NOMO-1 (cell line): ENCODE results near the gene LRRC8A.
"Not testable (repeated sequence)": the region's sequence is repeated elsewhere in the genome, so short reads cannot be mapped to it uniquely, and the experiment has no call there.

Experiments used
- DNase-seq, 2 experiments: peaks; one replicate each; lab custom pipeline; 2025; ENCODE audit not compliant: unreplicated experiment in 2 of 2; lab: John Stamatoyannopoulos, UW

The LRRC8A gene

DNA sequence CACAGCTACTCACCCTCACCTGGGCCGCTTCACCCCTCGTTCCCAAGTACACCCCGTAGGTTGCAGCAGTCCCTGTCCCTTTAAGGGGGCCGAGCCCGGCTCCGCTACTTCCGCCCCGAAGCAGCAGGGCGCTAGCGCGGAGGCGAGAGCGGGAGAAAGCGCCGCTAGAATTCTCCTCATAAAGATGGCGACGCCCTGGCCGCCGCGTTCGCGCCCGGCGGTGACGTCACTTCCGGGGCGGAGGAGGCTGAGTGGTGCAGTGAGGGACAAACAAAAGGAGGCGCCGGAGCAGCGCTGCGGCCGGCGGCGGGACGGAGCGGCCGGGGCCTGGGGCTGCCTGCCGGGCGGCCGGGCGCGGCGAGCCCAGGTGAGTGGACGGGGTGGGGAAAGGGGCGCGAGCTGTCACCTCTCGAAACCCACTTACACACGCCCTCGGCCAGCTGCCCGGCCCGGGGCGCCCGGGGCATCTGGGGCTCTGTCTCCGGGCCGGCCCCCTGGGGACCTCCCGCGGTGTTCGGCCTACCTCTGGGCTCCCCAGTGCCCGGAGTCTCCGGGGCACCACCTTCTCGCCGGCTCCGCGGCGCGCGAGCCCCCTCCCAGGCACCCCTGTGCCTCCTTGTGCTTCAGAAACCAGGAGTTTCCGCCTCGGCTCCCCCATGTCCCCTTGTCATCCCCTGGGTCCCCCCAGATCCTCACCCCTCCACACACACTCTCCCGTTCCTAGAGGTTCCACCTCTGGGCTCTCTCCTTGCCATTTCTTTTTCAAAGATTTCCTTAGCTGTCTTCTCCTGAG lies at the start of gene LRRC8A, which contains the start of gene KYAT1:
LRRC8A (plus strand) TSS at position 250 of the 793 bp plus-strand sequence. CDS start 25,032 bp downstream, outside the sequence.
KYAT1 (minus strand) TSS at position 67 of the 793 bp plus-strand sequence. CDS start 36,545 bp downstream, outside the sequence.
- DNase-seq, result peak; percentile 97 to 98

DNA sequence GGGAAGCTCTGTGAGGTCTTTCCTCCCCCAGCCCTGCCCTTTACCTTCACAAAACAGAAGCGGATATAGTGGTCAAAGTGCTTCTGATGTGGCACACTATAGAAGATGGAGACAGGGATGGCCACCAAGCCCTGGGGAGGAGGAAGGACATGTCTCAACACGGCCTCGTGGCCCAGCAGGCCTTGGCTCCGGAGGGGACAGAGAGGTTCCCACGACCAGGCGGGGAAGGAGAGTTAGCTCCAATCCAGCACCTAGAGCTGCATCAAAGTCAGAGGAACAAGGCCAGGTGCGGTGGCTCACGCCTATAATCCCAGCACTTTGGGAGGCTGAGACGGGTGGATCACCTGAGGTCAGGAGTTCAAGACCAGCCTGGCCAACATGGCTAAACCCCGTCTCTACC lies 48.2 kb upstream of the LRRC8A start:
- no peak for DNase-seq

DNA sequence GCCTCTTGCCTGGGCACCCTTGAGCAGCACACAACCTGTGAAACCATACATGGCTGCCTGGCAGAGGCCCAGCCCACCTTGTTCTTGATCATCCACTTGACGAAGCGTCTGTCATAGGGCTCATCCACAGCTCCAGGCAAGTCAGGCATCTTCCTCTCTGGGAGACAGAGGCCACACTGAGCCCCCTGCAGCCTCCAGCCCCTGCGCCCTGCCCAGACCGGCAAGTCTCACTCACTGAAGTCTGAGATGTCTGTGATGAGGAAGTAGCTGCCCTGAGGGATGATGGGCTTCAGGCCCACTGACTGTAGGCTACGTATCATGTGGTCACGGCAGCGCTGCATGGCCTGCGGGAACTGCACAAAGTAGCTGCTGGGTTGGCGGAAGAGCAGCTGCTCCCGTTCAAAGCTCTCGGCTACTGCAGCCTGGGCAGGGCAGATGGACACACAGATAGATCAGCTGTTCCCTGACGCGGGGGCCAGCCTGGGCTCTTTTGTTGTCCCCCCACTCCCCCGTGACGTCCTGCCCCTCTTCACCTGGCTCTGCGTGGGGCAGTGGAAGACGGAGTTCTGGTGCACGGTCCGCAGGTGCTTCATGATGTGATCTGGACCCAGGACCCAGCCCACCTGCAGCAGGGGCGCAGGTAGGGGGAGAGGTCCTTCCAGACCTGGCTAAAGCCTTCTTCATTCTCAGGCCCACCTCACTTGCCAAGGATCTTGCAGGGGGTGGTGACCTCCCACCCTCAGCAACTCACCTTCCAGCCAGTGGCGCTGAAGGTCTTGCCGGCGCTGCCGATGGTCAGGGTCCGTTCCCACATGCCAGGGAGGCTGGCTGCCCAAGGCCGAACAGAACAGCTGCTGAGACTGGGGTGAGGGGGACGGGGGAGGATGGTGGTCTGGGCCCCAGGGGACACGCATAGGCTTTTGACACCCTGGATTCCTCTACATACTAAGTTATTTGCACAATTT lies 46.4 kb upstream of the LRRC8A start:
- no peak for DNase-seq

DNA sequence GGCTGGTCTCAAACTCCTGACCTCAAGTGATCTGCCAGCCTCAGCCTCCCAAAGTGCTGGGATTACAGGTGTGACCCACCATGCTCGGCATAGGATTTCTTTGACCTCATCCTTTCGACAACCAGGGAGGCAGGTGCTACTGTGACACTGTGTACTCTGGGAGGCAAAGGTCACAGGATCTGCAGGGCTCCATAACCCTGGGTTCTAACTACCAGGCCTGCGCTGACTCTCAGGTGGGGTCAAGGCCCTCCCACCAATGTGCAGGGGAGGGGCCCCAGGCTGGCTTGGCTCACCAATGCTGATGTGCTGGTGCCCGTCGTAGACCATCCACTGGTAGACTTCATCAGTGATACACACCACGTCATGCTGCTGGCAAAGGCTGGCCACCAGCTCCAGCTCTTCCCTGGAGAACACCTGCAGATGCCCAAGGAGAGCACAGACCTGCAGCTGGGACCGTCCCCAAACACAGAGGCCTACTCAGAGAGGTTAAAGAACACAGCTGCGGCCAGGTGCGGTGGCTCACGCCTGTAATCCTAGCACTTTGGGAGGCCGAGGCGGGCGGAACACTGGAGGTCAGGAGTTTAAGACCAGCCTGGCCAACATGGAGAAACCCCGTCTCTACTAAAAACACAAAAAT lies 45.3 kb upstream of the LRRC8A start:
- no peak for DNase-seq

GRCh38 chr9:128838338-128838737 lies 43.6 kb upstream of the LRRC8A start:
- DNase-seq, result no peak

- DNase-seq, result no peak
Observed at GRCh38 chr9:128840524-128840923, 41.4 kb upstream of the LRRC8A start.

DNA sequence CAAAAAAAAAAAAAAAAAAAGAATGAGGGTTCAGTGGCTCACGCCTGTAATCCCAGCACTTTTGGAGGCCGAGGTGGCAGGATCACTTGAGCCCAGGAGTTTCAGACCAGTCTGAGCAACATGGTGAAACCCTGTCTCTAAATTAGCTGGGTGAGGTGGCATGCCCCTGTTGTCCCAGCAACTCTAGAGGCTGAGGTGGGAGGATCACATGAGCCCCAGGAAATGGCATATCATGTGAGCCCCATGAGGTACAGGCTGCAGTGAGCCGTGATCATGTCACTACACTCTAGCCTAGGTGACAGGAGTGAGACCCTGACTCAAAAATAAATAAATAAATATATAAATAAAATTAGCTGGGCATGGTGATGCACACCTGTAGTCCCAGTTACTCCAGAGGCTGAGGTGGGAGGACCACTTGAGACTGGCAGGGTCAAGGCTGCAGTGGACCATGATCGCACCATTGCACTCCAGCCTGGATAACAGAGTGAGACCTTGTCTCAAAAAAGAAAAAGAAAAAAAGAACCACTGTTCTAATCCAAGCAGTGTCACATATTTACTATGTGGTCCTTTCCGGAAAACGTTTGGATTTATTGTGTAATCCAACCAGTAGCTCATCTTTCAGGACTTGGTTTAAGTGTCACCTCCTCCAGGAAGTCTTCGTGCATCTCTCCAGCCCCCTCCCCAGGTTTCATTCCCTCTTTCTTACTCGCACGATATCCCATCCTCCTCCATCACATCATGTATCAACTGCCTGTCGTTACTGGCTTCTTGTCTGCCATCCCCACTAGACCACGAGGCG lies 40.0 kb upstream of the LRRC8A start:
- DNase-seq, result no peak

DNA sequence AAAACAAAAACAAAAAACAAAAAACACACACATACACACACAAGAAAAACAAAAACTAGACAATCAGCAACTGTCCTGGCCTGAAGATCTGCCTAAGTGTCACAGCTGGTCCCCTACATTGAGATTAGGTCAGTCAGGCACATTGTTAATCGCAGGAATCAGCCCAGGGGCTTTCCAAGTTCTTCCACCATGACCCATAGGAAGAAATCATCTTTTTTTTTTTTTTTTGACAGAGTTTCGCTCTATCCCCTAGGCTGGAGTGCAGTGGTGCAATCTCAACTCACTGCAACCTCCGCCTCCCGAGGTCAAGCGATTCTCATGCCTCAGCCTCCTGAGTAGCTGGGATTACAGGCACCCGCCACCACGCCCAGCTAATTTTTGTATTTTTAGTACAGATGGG lies 38.8 kb upstream of the LRRC8A start:
- DNase-seq, result not testable (repeated sequence)

DNA sequence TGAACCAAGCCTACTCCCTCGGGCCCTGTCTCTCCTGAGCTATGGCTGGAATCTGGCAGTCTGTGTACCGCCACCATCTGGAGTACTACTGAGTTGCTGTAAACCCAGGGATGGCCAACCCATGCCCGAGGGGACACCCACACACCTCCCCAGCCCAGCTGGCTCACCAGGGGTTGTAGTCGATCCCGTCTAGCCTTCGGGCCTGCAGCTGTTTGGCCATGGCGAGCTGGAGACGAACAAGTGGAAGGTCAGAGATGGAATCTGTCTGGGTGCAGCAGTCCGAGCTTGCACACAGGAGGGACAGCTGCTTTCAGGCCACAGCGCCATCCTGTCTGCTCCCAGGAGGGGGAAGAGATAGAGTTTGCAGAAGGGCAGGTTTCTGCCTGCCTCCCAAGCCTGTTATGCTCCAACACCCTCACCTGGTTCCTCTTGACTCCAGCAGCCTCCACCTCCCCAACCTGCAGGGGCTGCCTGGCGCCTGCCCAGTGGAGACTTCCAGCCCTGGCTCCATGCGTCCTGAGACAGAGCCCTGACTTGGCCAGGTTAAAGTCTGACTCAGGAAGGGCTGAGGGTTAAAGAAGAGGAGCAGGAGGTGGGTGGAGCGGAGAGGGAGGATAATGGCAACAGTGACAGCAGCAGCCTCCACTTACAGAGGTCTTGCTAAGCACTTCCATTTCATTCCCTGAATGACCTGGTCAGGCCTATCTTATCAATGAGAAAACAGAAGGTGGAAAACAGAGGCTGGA lies 36.6 kb upstream of the LRRC8A start:
- DNase-seq, result no peak

DNA sequence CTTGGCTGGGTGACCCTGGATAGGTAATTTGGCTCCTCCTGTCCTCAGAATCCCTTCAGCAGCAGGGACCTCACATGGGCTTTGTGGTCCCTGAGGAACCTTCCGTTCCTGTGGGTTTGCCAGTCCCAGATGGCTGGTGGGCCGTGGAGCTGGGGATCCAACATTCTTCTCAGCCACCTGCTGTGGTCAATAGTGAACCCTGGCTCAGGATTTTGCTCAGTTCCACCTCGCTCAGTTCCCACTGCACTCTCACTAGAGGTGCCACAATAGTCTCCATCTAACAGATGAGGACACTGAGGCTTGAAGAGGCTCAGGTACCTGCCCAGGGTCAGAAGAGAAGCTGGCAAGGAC lies 35.3 kb upstream of the LRRC8A start:
- no peak for DNase-seq

- no peak for DNase-seq
Observed at GRCh38 chr9:128847803-128848202, 34.1 kb upstream of the LRRC8A start.

- not testable (repeated sequence) for DNase-seq
Observed at GRCh38 chr9:128851024-128851423, 30.9 kb upstream of the LRRC8A start.

DNA sequence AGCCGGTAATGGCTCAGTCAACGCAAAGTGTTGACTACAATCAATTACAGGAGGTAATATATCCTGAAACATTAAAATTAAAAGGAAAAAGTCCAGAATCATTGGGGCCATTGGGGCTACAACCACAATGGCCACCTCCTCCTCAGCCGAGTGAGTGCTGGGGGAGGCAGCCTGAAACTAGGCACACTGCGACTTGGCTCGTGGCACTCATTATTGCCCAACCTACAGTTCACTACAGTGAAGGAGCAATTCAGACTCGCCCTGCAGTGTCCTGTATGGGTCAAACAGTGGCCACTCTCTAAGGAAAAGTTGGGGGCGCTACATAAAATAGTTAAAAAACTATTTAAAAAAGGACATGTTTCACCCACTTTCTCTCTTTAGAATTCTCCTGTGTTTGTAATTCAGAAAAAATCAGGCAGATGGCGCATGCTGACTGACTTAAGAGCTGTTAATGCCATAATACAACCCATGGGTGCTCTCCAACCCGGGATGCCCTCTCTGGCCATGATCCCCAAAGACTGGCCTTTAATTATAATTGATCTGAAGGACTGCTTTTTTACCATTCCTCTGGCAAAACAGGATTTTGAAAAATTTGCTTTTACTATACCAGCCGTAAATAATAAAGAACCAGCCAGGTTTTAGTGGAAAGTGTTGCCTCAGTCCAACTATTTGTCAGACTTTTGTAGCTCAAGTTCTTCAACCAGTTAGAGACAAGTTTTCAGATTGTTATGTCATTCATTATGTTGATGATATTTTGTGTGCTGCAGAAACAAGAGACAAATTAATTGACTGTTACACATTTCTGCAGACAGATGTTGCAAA lies 29.9 kb upstream of the LRRC8A start:
- DNase-seq, result peak in 1 of 2 experiments; percentile 31

- DNase-seq, result not testable (repeated sequence)
Observed at GRCh38 chr9:128852646-128853045, 29.3 kb upstream of the LRRC8A start.

GRCh38 chr9:128854454-128854853 lies 27.5 kb upstream of the LRRC8A start:
- not testable (repeated sequence) for DNase-seq

DNA sequence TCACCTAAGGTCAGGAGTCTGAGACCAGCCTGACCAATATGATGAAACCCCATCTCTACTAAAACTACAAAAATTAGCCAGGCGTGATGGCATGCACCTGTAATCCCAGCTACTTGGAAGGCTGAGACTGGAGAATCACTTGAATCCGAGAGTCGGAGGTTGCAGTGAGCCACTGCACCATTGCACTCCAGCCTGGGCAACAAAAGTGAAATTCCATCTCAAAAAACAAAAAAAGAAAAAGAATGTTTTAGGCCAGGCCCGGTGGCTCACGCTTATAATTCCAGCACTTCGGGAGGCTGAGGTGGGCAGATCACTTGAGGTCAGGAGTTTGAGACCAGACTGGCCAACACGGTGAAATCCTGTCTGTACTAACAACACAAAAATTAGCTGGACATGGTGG lies 23.5 kb upstream of the LRRC8A start:
- not testable (repeated sequence) for DNase-seq

DNA sequence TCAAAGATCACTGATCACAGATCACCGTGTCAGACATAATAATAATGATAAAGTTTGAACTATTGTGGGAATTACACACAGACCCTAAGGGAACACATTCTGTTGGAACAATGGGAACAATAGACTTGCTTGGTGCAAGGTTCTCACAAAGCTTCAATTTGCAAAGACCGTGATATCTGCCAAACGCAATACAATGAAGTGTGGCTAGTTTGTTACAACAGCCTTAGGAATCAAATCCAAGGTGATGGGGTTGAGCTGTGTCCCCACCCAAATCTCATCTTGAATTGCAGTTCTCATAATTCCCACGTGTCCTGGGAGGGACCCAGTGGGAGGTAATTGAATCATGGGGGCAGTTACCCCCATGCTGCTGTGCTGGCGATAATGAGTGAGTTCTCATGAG lies 21.0 kb upstream of the LRRC8A start:
- DNase-seq, result no peak

- DNase-seq, result no peak
Observed at GRCh38 chr9:128861501-128861900, 20.4 kb upstream of the LRRC8A start.

- DNase-seq, result no peak
Observed at GRCh38 chr9:128862401-128862851, 19.5 kb upstream of the LRRC8A start.
